Measurements from ENCODE around the gene CBX6.

CBX6 gene

GRCh38 chr22:38872172-38872830, at the start of gene CBX6:
Gene CBX6, minus strand, starts transcription at chr22:38872216. Its CDS starts 26 bp downstream, at chr22:38872190.
- POLR2A ChIA-PET: interaction anchor here (0.6 to 1.1 kb wide), 4 partner anchors 52 to 131 kb away, joined by 3 to 6 read pairs (median 4); partner anchors contain the start of gene APOBEC3B
- TF ChIP-seq ZNF2 (tag by site-specific recombination; IDR thresholded peaks at IDR 0.05) (0 out of 2 replicates have a peak, but pooled peaks have one; percentile 71), KLF17 (tag by site-specific recombination; IDR thresholded peaks at IDR 0.05) (0 out of 2 replicates have a peak, but pooled peaks have one; percentile 64), ZNF76 (tag by site-specific recombination; IDR thresholded peaks at IDR 0.05; ENCODE audit: borderline replicate concordance, low read depth) (peak; percentile 47; the same call in 1 of the 2 replicates), PRDM4 (tag by site-specific recombination; IDR thresholded peaks at IDR 0.05) (peak; percentile 25; the same call in 1 of the 2 replicates), ZNF843 (tag by site-specific recombination; IDR thresholded peaks at IDR 0.05) (0 out of 2 replicates have a peak, but pooled peaks have one; percentile 19), ZNF133 (tag by site-specific recombination; IDR thresholded peaks at IDR 0.05) (no peak), KLF1 (tag by site-specific recombination; IDR thresholded peaks at IDR 0.05) (peak; percentile 37), EGR2 (tag by site-specific recombination; IDR thresholded peaks at IDR 0.05; ENCODE audit: low read depth) (peak; percentile 72), ZBTB7A (tag by site-specific recombination; IDR thresholded peaks at IDR 0.05; ENCODE audit: low read depth) (peak; percentile 75; the same call in 1 of the 2 replicates), ZEB2 (tag by site-specific recombination; IDR thresholded peaks at IDR 0.05) (peak; percentile 94), KLF10 (tag by site-specific recombination; IDR thresholded peaks at IDR 0.05) (0 out of 2 replicates have a peak, but pooled peaks have one; percentile 50), ZBTB17 (tag by site-specific recombination; IDR thresholded peaks at IDR 0.05) (peak; percentile 91; the same call in 1 of the 2 replicates), ZNF510 (tag by site-specific recombination; IDR thresholded peaks at IDR 0.05; ENCODE audit: insufficient replicate concordance) (no peak), SP7 (tag by site-specific recombination; IDR thresholded peaks at IDR 0.05) (peak; percentile 81), ZNF768 (tag by site-specific recombination; IDR thresholded peaks at IDR 0.05) (no peak), ZBTB44 (tag by site-specific recombination; IDR thresholded peaks at IDR 0.05) (peak; percentile 86), ZNF777 (tag by site-specific recombination; IDR thresholded peaks at IDR 0.05; ENCODE audit: borderline replicate concordance) (peak; percentile 59; the same call in 1 of the 2 replicates), ZBTB8A (tag by site-specific recombination; IDR thresholded peaks at IDR 0.05) (peak; percentile 98), IKZF3 (tag by site-specific recombination; IDR thresholded peaks at IDR 0.05) (0 out of 2 replicates have a peak, but pooled peaks have one; percentile 41), ZNF785 (tag by site-specific recombination; IDR thresholded peaks at IDR 0.05) (0 out of 2 replicates have a peak, but pooled peaks have one; percentile 54), ZNF350 (tag by site-specific recombination; IDR thresholded peaks at IDR 0.05) (no peak), ZNF19 (tag by site-specific recombination; IDR thresholded peaks at IDR 0.05; ENCODE audit: low read depth) (no peak), ZNF324 (tag by site-specific recombination; IDR thresholded peaks at IDR 0.05) (peak; percentile 89), PRDM10 (tag by site-specific recombination; IDR thresholded peaks at IDR 0.05) (peak; percentile 87), ZNF280D (tag by site-specific recombination; IDR thresholded peaks at IDR 0.05) (no peak; the same call in 1 of the 2 replicates)

More at GRCh38 chr22:38872172-38872830, at the start of gene CBX6:
- CTCF ChIA-PET: interaction anchor here (0.6 to 5.1 kb wide), 8 partner anchors 19 to 372 kb away, joined by 4 to 128 read pairs (median 20); no protein-coding TSS in a partner anchor
- H3K9me3 ChIP-seq (ENCODE audit: control insufficient read depth, insufficient read depth, low read depth, low read length): no peaks in the 10 kb centered on the region
- H3K27ac ChIP-seq (ENCODE audit: extremely low read depth, low read depth, low read length): peak within 1 kb of the TSS; percentile 84
- H3K36me3 ChIP-seq (ENCODE audit: control insufficient read depth in 2 of 2, insufficient read depth in 1 of 2, low read length in 2 of 2): peaks cover 13 to 29% of the 10 kb centered on the region in 2 experiments
- H3K4me1 ChIP-seq (ENCODE audit: control insufficient read depth, insufficient read depth, low read length): peaks cover 15% of the 10 kb centered on the region
- peak within 1 kb of the TSS; percentile 75 for H3K4me3 ChIP-seq (ENCODE audit: low read depth, low read length)

All from HEK293 (cell line).